ENCODE data around the gene BGN. TPM values are rescaled to one million over a fixed set of nuclear protein-coding genes. Genes with fewer than 3 reads are reported as not detected.

The BGN gene
- total and polyA plus RNA-seq, 2 donors from 2014 or later: 164 to 288 TPM

- no peaks in the 10 kb centered on the region for H3K9me3 ChIP-seq (ENCODE audit: control insufficient read depth in 2 of 3, insufficient read depth in 1 of 3, low read length in 3 of 3)
Observed at GRCh38 chrX:153463556-153463955, 31.2 kb upstream of the BGN start.

DNA sequence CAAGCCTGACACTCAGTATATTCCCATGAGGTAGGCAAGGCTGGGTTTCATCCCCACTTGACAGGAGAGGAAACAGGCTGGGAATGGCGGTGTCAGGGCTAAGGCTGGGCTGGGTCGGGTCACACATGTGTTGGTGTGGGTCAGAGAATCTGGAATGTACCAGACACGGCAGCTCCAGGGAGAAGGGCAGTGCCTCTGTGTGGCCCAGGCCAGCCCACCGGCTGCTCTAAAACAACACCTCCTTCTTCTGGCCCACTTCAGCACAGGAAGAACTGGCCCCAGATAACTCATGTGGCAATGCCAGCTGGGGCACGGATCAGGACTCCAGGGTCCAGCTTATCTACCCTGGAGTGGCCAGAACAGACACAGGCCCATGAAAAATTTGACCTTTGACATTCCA lies 30.7 kb upstream of the BGN start:
- no peaks in the 10 kb centered on the region for H3K9me3 ChIP-seq (ENCODE audit: control insufficient read depth in 2 of 3, insufficient read depth in 1 of 3, low read length in 3 of 3)
- no peak overlapping the region for H3K27ac ChIP-seq (ENCODE audit: low read depth in 2 of 2, low read length in 2 of 2)
- peaks cover 0 to 10% (median 0%) of the 10 kb centered on the region in 3 donors for H3K4me1 ChIP-seq (ENCODE audit: control insufficient read depth in 2 of 3, insufficient read depth in 2 of 3, low read depth in 1 of 3, low read length in 3 of 3)
- peak in 1 of 5 donors; percentile 44 for DNase-seq
- no peaks in the 10 kb centered on the region for H3K27me3 ChIP-seq (ENCODE audit: control insufficient read depth, insufficient read depth, low read length)
- no peak overlapping the region for H3K4me3 ChIP-seq (ENCODE audit: low read length in 3 of 3)
- no peak overlapping the region for H3K9ac ChIP-seq (ENCODE audit: low read length in 3 of 3)
- intact Hi-C loops (cut with DNase I): no loop called here
- FAIRE-seq: no peak
- H3K36me3 ChIP-seq (ENCODE audit: control insufficient read depth in 2 of 3, insufficient read depth in 3 of 3, low read length in 3 of 3): peaks cover 0 to 2% (median 0%) of the 10 kb centered on the region in 3 donors
- TF ChIP-seq, protein P1, sequence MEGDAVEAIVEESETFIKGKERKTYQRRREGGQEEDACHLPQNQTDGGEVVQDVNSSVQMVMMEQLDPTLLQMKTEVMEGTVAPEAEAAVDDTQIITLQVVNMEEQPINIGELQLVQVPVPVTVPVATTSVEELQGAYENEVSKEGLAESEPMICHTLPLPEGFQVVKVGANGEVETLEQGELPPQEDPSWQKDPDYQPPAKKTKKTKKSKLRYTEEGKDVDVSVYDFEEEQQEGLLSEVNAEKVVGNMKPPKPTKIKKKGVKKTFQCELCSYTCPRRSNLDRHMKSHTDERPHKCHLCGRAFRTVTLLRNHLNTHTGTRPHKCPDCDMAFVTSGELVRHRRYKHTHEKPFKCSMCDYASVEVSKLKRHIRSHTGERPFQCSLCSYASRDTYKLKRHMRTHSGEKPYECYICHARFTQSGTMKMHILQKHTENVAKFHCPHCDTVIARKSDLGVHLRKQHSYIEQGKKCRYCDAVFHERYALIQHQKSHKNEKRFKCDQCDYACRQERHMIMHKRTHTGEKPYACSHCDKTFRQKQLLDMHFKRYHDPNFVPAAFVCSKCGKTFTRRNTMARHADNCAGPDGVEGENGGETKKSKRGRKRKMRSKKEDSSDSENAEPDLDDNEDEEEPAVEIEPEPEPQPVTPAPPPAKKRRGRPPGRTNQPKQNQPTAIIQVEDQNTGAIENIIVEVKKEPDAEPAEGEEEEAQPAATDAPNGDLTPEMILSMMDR (IDR thresholded peaks at IDR 0.05; ENCODE audit: borderline replicate concordance, extremely low read depth, insufficient read depth): no peak

More at GRCh38 chrX:153463556-153463955, 31.2 kb upstream of the BGN start:
- intact Hi-C loops (cut with DNase I): no loop called here
- H3K36me3 ChIP-seq (ENCODE audit: control insufficient read depth in 2 of 3, insufficient read depth in 3 of 3, low read length in 3 of 3): peaks cover 0 to 2% (median 0%) of the 10 kb centered on the region in 3 donors
- no peak overlapping the region for H3K9ac ChIP-seq (ENCODE audit: low read length in 3 of 3)
- FAIRE-seq: no peak
- peaks cover 0 to 10% (median 0%) of the 10 kb centered on the region in 3 donors for H3K4me1 ChIP-seq (ENCODE audit: control insufficient read depth in 2 of 3, insufficient read depth in 2 of 3, low read depth in 1 of 3, low read length in 3 of 3)
- no peak overlapping the region for H3K4me3 ChIP-seq (ENCODE audit: low read length in 3 of 3)
- H3K27me3 ChIP-seq (ENCODE audit: control insufficient read depth, insufficient read depth, low read length): no peaks in the 10 kb centered on the region
- TF ChIP-seq, protein P1 (IDR thresholded peaks at IDR 0.05; ENCODE audit: borderline replicate concordance, extremely low read depth, insufficient read depth): no peak
- no peak overlapping the region for H3K27ac ChIP-seq (ENCODE audit: low read depth in 2 of 2, low read length in 2 of 2)
- DNase-seq: peak in 1 of 5 donors; percentile 59

DNA sequence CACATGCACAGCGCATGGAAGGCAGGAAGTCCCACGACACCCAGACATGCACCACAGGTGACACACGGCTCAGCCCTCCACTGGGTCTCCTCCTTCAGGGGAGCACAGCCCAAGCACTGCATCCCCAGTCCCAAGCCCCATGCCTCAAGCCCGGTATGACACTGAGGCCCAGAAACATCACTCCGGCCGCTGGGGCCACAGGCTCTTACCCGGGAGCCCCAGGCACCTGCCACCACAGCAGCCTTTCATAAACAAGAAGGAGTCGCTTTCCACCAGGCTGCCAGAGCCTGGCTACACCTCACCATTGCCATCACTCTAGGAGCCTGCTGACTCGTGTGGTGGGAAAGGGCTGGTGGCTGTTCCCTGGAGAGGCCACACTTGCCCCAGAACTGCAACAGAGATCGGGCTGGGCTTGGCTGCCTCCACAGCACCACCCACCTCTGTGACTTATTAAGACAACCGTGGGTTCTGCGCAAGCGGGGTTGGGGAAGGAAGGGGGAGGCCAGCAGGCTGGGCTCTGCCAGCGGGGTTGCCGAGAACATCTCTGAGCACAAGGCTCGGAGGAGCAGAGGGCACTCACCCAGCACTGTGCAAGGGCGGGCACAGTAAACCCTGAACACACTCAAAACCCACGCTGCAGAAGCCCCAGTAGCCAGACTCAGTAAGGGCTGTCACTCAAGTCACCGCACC lies 28.9 kb upstream of the BGN start:
- TF ChIP-seq, protein P1 (IDR thresholded peaks at IDR 0.05; ENCODE audit: borderline replicate concordance, extremely low read depth, insufficient read depth): no peak
- Histone ChIP-seq H3K4me1 (ENCODE audit: control insufficient read depth in 2 of 3, insufficient read depth in 2 of 3, low read depth in 1 of 3, low read length in 3 of 3) (peaks cover 0 to 10% (median 0%) of the 10 kb centered on the region in 3 donors), H3K27ac (ENCODE audit: low read depth in 2 of 2, low read length in 2 of 2) (no peak overlapping the region), H3K9ac (ENCODE audit: low read length in 3 of 3) (no peak overlapping the region), H3K9me3 (ENCODE audit: control insufficient read depth in 2 of 3, insufficient read depth in 1 of 3, low read length in 3 of 3) (no peaks in the 10 kb centered on the region), H3K36me3 (ENCODE audit: control insufficient read depth in 2 of 3, insufficient read depth in 3 of 3, low read length in 3 of 3) (peaks cover 0 to 2% (median 0%) of the 10 kb centered on the region in 3 donors), H3K27me3 (ENCODE audit: control insufficient read depth, insufficient read depth, low read length) (no peaks in the 10 kb centered on the region), H3K4me3 (ENCODE audit: low read length in 3 of 3) (no peak overlapping the region)
- FAIRE-seq (no peak), DNase-seq (peak in 1 of 5 donors; percentile 49)
- intact Hi-C loops (cut with DNase I): no loop called here

Measured in kidney (tissue), 14 donors.